Activated T-cell treated with anti-CD3 and anti-CD28 coated beads, Interleukin-2, amount 50 U/mL, for 72 hours (primary cell): ENCODE results near the gene ADGRL2. TPM values are rescaled to one million over a fixed set of nuclear protein-coding genes. Genes with fewer than 3 reads are reported as not detected.

Experiments used
- ATAC-seq, 2 donors: fragments of 150-1000 bp; cut with Tn5 transposase; replicated peaks in 1 of 2; 2 replicates each; pipeline ENCODE4 v1.10.0; 2021; ENCODE audit warnings: moderate library complexity in 2 of 2, mild to moderate bottlenecking in 1 of 2
- DNase-seq, 2 donors: peaks; one replicate each; pipeline ENCODE4 v3.0.0; 2021 to 2022; ENCODE audit warnings: mixed read lengths in 1 of 2
- H3K27ac Mint-ChIP-seq: one replicate; pipeline ENCODE4 v1.8.0; 2022; ENCODE audit warnings: mild to moderate bottlenecking, moderate library complexity, mixed read lengths
- H3K27me3 Mint-ChIP-seq: one replicate; pipeline ENCODE4 v1.8.0; 2022; ENCODE audit warnings: low read depth, mixed read lengths
- H3K36me3 Mint-ChIP-seq, 2 donors: one replicate each; pipeline ENCODE4 v1.8.0; 2022; ENCODE audit warnings: mixed read lengths in 2 of 2, mild to moderate bottlenecking in 1 of 2; ENCODE audit not compliant: insufficient read depth in 2 of 2
- H3K4me1 Mint-ChIP-seq: one replicate; pipeline ENCODE4 v1.8.0; 2022; ENCODE audit warnings: low read depth, mixed read lengths
- H3K4me3 Mint-ChIP-seq, 2 donors: one replicate each; pipeline ENCODE4 v1.8.0; 2022; ENCODE audit warnings: mild to moderate bottlenecking in 2 of 2, mixed read lengths in 2 of 2, moderate library complexity in 2 of 2
- H3K9me3 Mint-ChIP-seq, 2 donors: one replicate each; pipeline ENCODE4 v1.8.0; 2022; ENCODE audit warnings: mixed read lengths in 2 of 2
- total RNA-seq, 2 donors: library from RNA; stranded (reverse); gene quantifications; one replicate each; pipeline ENCODE4 v1.2.3, GENCODE V29; 2022

ADGRL2 gene
- total RNA-seq, 2 donors from 2014 or later, result not detected

- H3K4me1 Mint-ChIP-seq, result no peaks in the 10 kb centered on the region
- H3K36me3 Mint-ChIP-seq, result no peaks in the 10 kb centered on the region
- no peaks in the 10 kb centered on the region for H3K9me3 Mint-ChIP-seq
- no peak overlapping the region for H3K27ac Mint-ChIP-seq
- H3K27me3 Mint-ChIP-seq, result no peaks in the 10 kb centered on the region
- no peak overlapping the region for H3K4me3 Mint-ChIP-seq
- no peak for DNase-seq
- ATAC-seq, result no peak
These were observed 13.0 kb downstream of the ADGRL2 start for GRCh38 chr1:81813691-81814090.

- no peaks in the 10 kb centered on the region for H3K36me3 Mint-ChIP-seq
- no peak overlapping the region for H3K4me3 Mint-ChIP-seq
- H3K27ac Mint-ChIP-seq, result no peak overlapping the region
- no peak for DNase-seq
- no peaks in the 10 kb centered on the region for H3K27me3 Mint-ChIP-seq
- no peak for ATAC-seq
- no peaks in the 10 kb centered on the region for H3K4me1 Mint-ChIP-seq
- H3K9me3 Mint-ChIP-seq, result peaks cover 0 to 2% of the 10 kb centered on the region in 2 donors
These were observed 18.9 kb downstream of the ADGRL2 start for GRCh38 chr1:81819613-81820012.

- Mint-ChIP-seq H3K27ac (no peak overlapping the region), H3K9me3 (peaks cover 0 to 2% of the 10 kb centered on the region in 2 donors), H3K4me3 (no peak overlapping the region), H3K4me1 (no peaks in the 10 kb centered on the region), H3K36me3 (no peaks in the 10 kb centered on the region), H3K27me3 (no peaks in the 10 kb centered on the region)
- ATAC-seq (no peak), DNase-seq (no peak)
These were observed 20.0 kb downstream of the ADGRL2 start for GRCh38 chr1:81820765-81821164.

GRCh38 chr1:81823082-81823481, 22.3 kb downstream of the ADGRL2 start:
- H3K36me3 Mint-ChIP-seq, result no peaks in the 10 kb centered on the region
- H3K9me3 Mint-ChIP-seq, result peaks cover 0 to 2% of the 10 kb centered on the region in 2 donors
- no peaks in the 10 kb centered on the region for H3K27me3 Mint-ChIP-seq
- H3K27ac Mint-ChIP-seq, result no peak overlapping the region
- ATAC-seq, result no peak
- no peak overlapping the region for H3K4me3 Mint-ChIP-seq
- no peak for DNase-seq
- no peaks in the 10 kb centered on the region for H3K4me1 Mint-ChIP-seq

GRCh38 chr1:81824759-81825158, 24.0 kb downstream of the ADGRL2 start:
- ATAC-seq (no peak), DNase-seq (no peak)
- Mint-ChIP-seq H3K4me1 (no peaks in the 10 kb centered on the region), H3K4me3 (no peak overlapping the region), H3K27me3 (no peaks in the 10 kb centered on the region), H3K36me3 (no peaks in the 10 kb centered on the region), H3K9me3 (no peaks in the 10 kb centered on the region), H3K27ac (no peak overlapping the region)

- no peak for ATAC-seq
- no peak for DNase-seq
- H3K27ac Mint-ChIP-seq, result no peak overlapping the region
- H3K4me3 Mint-ChIP-seq, result no peak overlapping the region
- H3K9me3 Mint-ChIP-seq, result no peaks in the 10 kb centered on the region
- H3K4me1 Mint-ChIP-seq, result no peaks in the 10 kb centered on the region
- H3K36me3 Mint-ChIP-seq, result no peaks in the 10 kb centered on the region
- no peaks in the 10 kb centered on the region for H3K27me3 Mint-ChIP-seq
These were observed 27.2 kb downstream of the ADGRL2 start for GRCh38 chr1:81827942-81828341.

- Mint-ChIP-seq H3K4me1 (no peaks in the 10 kb centered on the region), H3K4me3 (no peak overlapping the region), H3K27me3 (peaks cover 5% of the 10 kb centered on the region), H3K9me3 (no peaks in the 10 kb centered on the region), H3K36me3 (no peaks in the 10 kb centered on the region), H3K27ac (no peak overlapping the region)
- DNase-seq (no peak), ATAC-seq (no peak)
These were observed 31.8 kb downstream of the ADGRL2 start for GRCh38 chr1:81832573-81832972.

GRCh38 chr1:81833722-81834121, 33.0 kb downstream of the ADGRL2 start:
- DNase-seq (no peak), ATAC-seq (no peak)
- H3K9me3 Mint-ChIP-seq, result no peaks in the 10 kb centered on the region
- no peaks in the 10 kb centered on the region for H3K36me3 Mint-ChIP-seq
- H3K4me3 Mint-ChIP-seq, result no peak overlapping the region
- H3K27me3 Mint-ChIP-seq, result peaks cover 5% of the 10 kb centered on the region
- H3K4me1 Mint-ChIP-seq, result no peaks in the 10 kb centered on the region
- H3K27ac Mint-ChIP-seq, result no peak overlapping the region

- no peaks in the 10 kb centered on the region for H3K36me3 Mint-ChIP-seq
- ATAC-seq, result no peak
- peaks cover 0 to under 1% of the 10 kb centered on the region in 2 donors for H3K9me3 Mint-ChIP-seq
- DNase-seq, result no peak
- H3K27me3 Mint-ChIP-seq, result peaks cover 5% of the 10 kb centered on the region
- H3K4me3 Mint-ChIP-seq, result no peak overlapping the region
- no peaks in the 10 kb centered on the region for H3K4me1 Mint-ChIP-seq
- H3K27ac Mint-ChIP-seq, result no peak overlapping the region
These were observed 33.5 kb downstream of the ADGRL2 start for GRCh38 chr1:81834268-81834667.

GRCh38 chr1:81834921-81835698, 34.4 kb downstream of the ADGRL2 start:
- Mint-ChIP-seq H3K9me3 (peaks cover 0 to 2% of the 10 kb centered on the region in 2 donors), H3K27ac (no peak overlapping the region), H3K4me1 (no peaks in the 10 kb centered on the region), H3K27me3 (peaks cover 5% of the 10 kb centered on the region), H3K4me3 (no peak overlapping the region), H3K36me3 (no peaks in the 10 kb centered on the region)
- no peak for DNase-seq
- ATAC-seq, result no peak

GRCh38 chr1:81836007-81836626, 35.4 kb downstream of the ADGRL2 start:
- ATAC-seq (no peak), DNase-seq (no peak)
- no peak overlapping the region for H3K4me3 Mint-ChIP-seq
- H3K36me3 Mint-ChIP-seq, result no peaks in the 10 kb centered on the region
- H3K9me3 Mint-ChIP-seq, result peaks cover 0 to 2% of the 10 kb centered on the region in 2 donors
- peaks cover 5% of the 10 kb centered on the region for H3K27me3 Mint-ChIP-seq
- no peaks in the 10 kb centered on the region for H3K4me1 Mint-ChIP-seq
- H3K27ac Mint-ChIP-seq, result no peak overlapping the region

GRCh38 chr1:81838600-81839218, 38.0 kb downstream of the ADGRL2 start:
- H3K4me1 Mint-ChIP-seq, result no peaks in the 10 kb centered on the region
- no peak for ATAC-seq
- no peak overlapping the region for H3K27ac Mint-ChIP-seq
- no peak for DNase-seq
- peaks cover 5% of the 10 kb centered on the region for H3K27me3 Mint-ChIP-seq
- H3K36me3 Mint-ChIP-seq, result peaks cover 0 to 2% of the 10 kb centered on the region in 2 donors
- no peak overlapping the region for H3K4me3 Mint-ChIP-seq
- peaks cover 2 to 3% of the 10 kb centered on the region in 2 donors for H3K9me3 Mint-ChIP-seq

- H3K9me3 Mint-ChIP-seq, result peaks cover 2 to 3% of the 10 kb centered on the region in 2 donors
- no peaks in the 10 kb centered on the region for H3K27me3 Mint-ChIP-seq
- H3K4me1 Mint-ChIP-seq, result no peaks in the 10 kb centered on the region
- DNase-seq (no peak), ATAC-seq (no peak)
- H3K4me3 Mint-ChIP-seq, result no peak overlapping the region
- H3K27ac Mint-ChIP-seq, result no peak overlapping the region
- peaks cover 0 to 2% of the 10 kb centered on the region in 2 donors for H3K36me3 Mint-ChIP-seq
These were observed 40.1 kb downstream of the ADGRL2 start for GRCh38 chr1:81840805-81841204.
